Endothelial cell of umbilical vein (primary cell): Measurements from ENCODE around the gene BTBD10. TPM values are rescaled to one million over a fixed set of nuclear protein-coding genes. Genes with fewer than 3 reads are reported as not detected.

Experiments
- BruUV-seq: library from RNA; stranded (reverse); fragments of 400-500 nt; replicated peaks from 2 replicates; lab custom pipeline; 2021; lab: Mats Ljungman, UMichigan
- CTCF ChIA-PET: fragments of 300-600, 350-600 bp; sonication (Branson Sonifier 250); formaldehyde crosslinking; loops from one replicate; lab custom pipeline; 2021; ENCODE audit warnings: antibody characterized with exemption, inconsistent platforms; lab: Charles Lee
- POLR2A ChIA-PET: fragments of 300-600, 350-600 bp; sonication (Branson Sonifier 250); formaldehyde crosslinking; loops from one replicate; lab custom pipeline; 2021; ENCODE audit warnings: antibody characterized with exemption, inconsistent platforms; lab: Charles Lee
- DNase-seq: peaks from one replicate; pipeline ENCODE4 v3.0.0-alpha.2; 2011; ENCODE audit warnings: low read depth, low spot score
- FAIRE-seq: peaks from 2 replicates; lab custom pipeline; 2011; peaks lifted over from hg19 to GRCh38; lab: Jason Lieb, UNC
- H2AFZ ChIP-seq: 2 replicates; pipeline ENCODE4 v1.6.0; 2012; ENCODE audit warnings: low read depth, low read length, control low read depth, inconsistent platforms
- H3K27ac ChIP-seq: 2 replicates; pipeline ENCODE4 v1.5.1; 2011; ENCODE audit warnings: low read depth, mild to moderate bottlenecking, control low read depth, low read length, moderate library complexity; ENCODE audit not compliant: insufficient read depth
- H3K27me3 ChIP-seq, 2 experiments: 2 replicates each; pipeline versions ENCODE4 v1.6.0 to v1.6.1; 2011; ENCODE audit warnings: low read length in 2 of 2, mixed read lengths in 1 of 2; ENCODE audit not compliant: control insufficient read depth in 2 of 2, insufficient read depth in 2 of 2
- H3K36me3 ChIP-seq, 2 experiments: 2 replicates in 1 of 2; 3 replicates in 1 of 2; pipeline ENCODE4 v1.5.1; 2011; ENCODE audit warnings: low read length in 2 of 2, mild to moderate bottlenecking in 1 of 2, moderate library complexity in 1 of 2; ENCODE audit not compliant: control insufficient read depth in 2 of 2, insufficient read depth in 2 of 2; ENCODE audit errors: extremely low read depth in 1 of 2
- H3K4me1 ChIP-seq: 3 replicates; pipeline ENCODE4 v1.5.1; 2011; ENCODE audit warnings: mild to moderate bottlenecking, low read length; ENCODE audit not compliant: control insufficient read depth, insufficient read depth; ENCODE audit errors: extremely low read depth
- H3K4me2 ChIP-seq: 2 replicates; pipeline ENCODE4 v1.6.1; 2011; ENCODE audit warnings: low read length, control low read depth, mixed read lengths; ENCODE audit not compliant: insufficient read depth
- H3K4me3 ChIP-seq, 3 experiments: fragments of 200-600 bp in 1 of 3; sonication (generic), shearing (Covaris generic) in 1 of 3; replicated peaks in 1 of 3; 2 replicates each; pipeline ENCODE4 v1.5.1; 2011 to 2016; ENCODE audit warnings: control low read depth in 3 of 3, low read length in 3 of 3, mild to moderate bottlenecking in 2 of 3, inconsistent platforms in 1 of 3, low read depth in 1 of 3, moderate library complexity in 1 of 3; ENCODE audit not compliant: insufficient read depth in 1 of 3
- H3K79me2 ChIP-seq: 2 replicates; pipeline ENCODE4 v1.6.0; 2012; ENCODE audit warnings: low read length, inconsistent platforms; ENCODE audit not compliant: control insufficient read depth, insufficient read depth
- H3K9ac ChIP-seq: replicated peaks from 2 replicates; pipeline ENCODE3; 2011; ENCODE audit warnings: low read length, control low read depth; ENCODE audit not compliant: insufficient read depth; ENCODE audit errors: extremely low read depth
- H3K9me1 ChIP-seq: replicated peaks from 3 replicates; pipeline ENCODE4 v1.6.0; 2011; ENCODE audit warnings: mild to moderate bottlenecking, low read length; ENCODE audit not compliant: control insufficient read depth, insufficient read depth; ENCODE audit errors: extremely low read depth
- H3K9me3 ChIP-seq: replicated peaks from 2 replicates; pipeline ENCODE4 v1.5.1; 2012; ENCODE audit warnings: low read length, inconsistent platforms; ENCODE audit not compliant: control insufficient read depth, insufficient read depth
- H4K20me1 ChIP-seq: replicated peaks from 2 replicates; pipeline ENCODE3; 2011; ENCODE audit warnings: mild to moderate bottlenecking, low read length; ENCODE audit not compliant: control insufficient read depth, insufficient read depth; ENCODE audit errors: extremely low read depth
- EZH2 ChIP-seq: IDR thresholded peaks from 2 replicates; pipeline ENCODE4 v1.6.1; 2012; ENCODE audit warnings: borderline replicate concordance, low read depth, mild to moderate bottlenecking, moderate library complexity, low read length, inconsistent platforms; ENCODE audit not compliant: severe bottlenecking
- FOS ChIP-seq: IDR thresholded peaks from 2 replicates; pipeline ENCODE4 v1.6.1; 2011; ENCODE audit warnings: mild to moderate bottlenecking, low read length, moderate library complexity, borderline replicate concordance; ENCODE audit not compliant: insufficient read depth
- GATA2 ChIP-seq: IDR thresholded peaks from 2 replicates; pipeline ENCODE4 v1.7.0; 2011; ENCODE audit warnings: low read depth, mild to moderate bottlenecking, moderate library complexity, mixed read lengths, low read length; ENCODE audit not compliant: insufficient read length, insufficient read depth
- JUN ChIP-seq: IDR thresholded peaks from 2 replicates; pipeline ENCODE4 v1.6.1; 2011; ENCODE audit warnings: borderline replicate concordance, low read depth; ENCODE audit not compliant: insufficient read length, insufficient read depth
- MAX ChIP-seq: IDR thresholded peaks from 2 replicates; pipeline ENCODE4 v1.6.1; 2011; ENCODE audit not compliant: insufficient read depth, insufficient read length
- MYC ChIP-seq: IDR thresholded peaks from one replicate; pipeline ENCODE4 v1.6.1; 2011; ENCODE audit warnings: mild to moderate bottlenecking, low read depth, low read length
- POLR2A ChIP-seq: IDR thresholded peaks from 2 replicates; pipeline ENCODE4 v1.6.1; 2012; ENCODE audit warnings: low read depth, mild to moderate bottlenecking, control low read depth, low read length
- POLR2AphosphoS5 ChIP-seq: IDR thresholded peaks from 2 replicates; pipeline ENCODE4 v1.6.1; 2012; ENCODE audit warnings: low read depth, mild to moderate bottlenecking, control low read depth, low read length, moderate library complexity; ENCODE audit not compliant: insufficient read depth
- dilution Hi-C: fragments of 300-500 bp; cut with MboI; formaldehyde crosslinking; loops from one replicate; pipeline ENCODE4 v1.15.0; 2019; ENCODE audit warnings: low sequenced_read_pairs; ENCODE audit not compliant: extremely low pct_ligation_motif_present
- intact Hi-C: fragments of 100-400 bp; cut with micrococcal nuclease; formaldehyde crosslinking; loops from one replicate; pipeline ENCODE4 v1.10.0; 2022
- polyA plus RNA-seq, 4 experiments: library from polyadenylated mRNA; depleted of rRNA in 3 of 4; stranded (reverse) in 3 of 4; unstranded in 1 of 4; fragments of >200 nt; gene quantifications; 2 replicates each; pipeline versions ENCODE4 v1.2.1 to v1.2.3, GENCODE V29; 2011 to 2012; ENCODE audit warnings: missing spikeins in 1 of 4
- total RNA-seq: library from RNA; stranded (reverse); gene quantifications from 2 replicates; pipeline ENCODE4 v1.2.3, GENCODE V29; 2021
- TF ChIP-seq, protein P1 (sequence below), 2 donors: IDR thresholded peaks; 1 replicate in 1 of 2; 2 replicates in 1 of 2; pipeline ENCODE4 v1.5.1; 2011; ENCODE audit warnings: low read length in 2 of 2, mild to moderate bottlenecking in 2 of 2, moderate library complexity in 2 of 2, control low read depth in 1 of 2, inconsistent platforms in 1 of 2, low read depth in 1 of 2; ENCODE audit not compliant: insufficient read depth in 1 of 2; ENCODE audit errors: extremely low read depth in 1 of 2

Gene BTBD10
- total and polyA plus RNA-seq, 2 donors (not counting 3 experiments of a cell fraction or from before 2014, with no cell fraction given): 31.7 to 49.6 TPM

- Histone ChIP-seq H3K9ac (no peak overlapping the region), H3K9me1 (no peaks in the 10 kb centered on the region), H3K27me3 (no peaks in the 10 kb centered on the region), H3K4me2 (no peak overlapping the region), H3K4me1 (no peaks in the 10 kb centered on the region), H3K27ac (no peak overlapping the region), H3K79me2 (no peaks in the 10 kb centered on the region), H3K9me3 (no peaks in the 10 kb centered on the region), H2AFZ (no peak overlapping the region), H3K4me3 (no peak overlapping the region), H4K20me1 (no peaks in the 10 kb centered on the region), H3K36me3 (no peaks in the 10 kb centered on the region)
- ChIA-PET POLR2A (no interaction called here), CTCF (interaction anchor here (0.7 to 2.7 kb wide), 3 partner anchors 9 to 22 kb away, joined by 3 to 18 read pairs (median 3); no protein-coding TSS in a partner anchor)
- TF ChIP-seq MYC (no peak), JUN (no peak), GATA2 (no peak), POLR2AphosphoS5 (no peak), MAX (no peak), FOS (no peak), EZH2 (no peak), POLR2A (no peak)
- TF ChIP-seq, protein P1, sequence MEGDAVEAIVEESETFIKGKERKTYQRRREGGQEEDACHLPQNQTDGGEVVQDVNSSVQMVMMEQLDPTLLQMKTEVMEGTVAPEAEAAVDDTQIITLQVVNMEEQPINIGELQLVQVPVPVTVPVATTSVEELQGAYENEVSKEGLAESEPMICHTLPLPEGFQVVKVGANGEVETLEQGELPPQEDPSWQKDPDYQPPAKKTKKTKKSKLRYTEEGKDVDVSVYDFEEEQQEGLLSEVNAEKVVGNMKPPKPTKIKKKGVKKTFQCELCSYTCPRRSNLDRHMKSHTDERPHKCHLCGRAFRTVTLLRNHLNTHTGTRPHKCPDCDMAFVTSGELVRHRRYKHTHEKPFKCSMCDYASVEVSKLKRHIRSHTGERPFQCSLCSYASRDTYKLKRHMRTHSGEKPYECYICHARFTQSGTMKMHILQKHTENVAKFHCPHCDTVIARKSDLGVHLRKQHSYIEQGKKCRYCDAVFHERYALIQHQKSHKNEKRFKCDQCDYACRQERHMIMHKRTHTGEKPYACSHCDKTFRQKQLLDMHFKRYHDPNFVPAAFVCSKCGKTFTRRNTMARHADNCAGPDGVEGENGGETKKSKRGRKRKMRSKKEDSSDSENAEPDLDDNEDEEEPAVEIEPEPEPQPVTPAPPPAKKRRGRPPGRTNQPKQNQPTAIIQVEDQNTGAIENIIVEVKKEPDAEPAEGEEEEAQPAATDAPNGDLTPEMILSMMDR (IDR thresholded peaks at IDR 0.05; ENCODE audit: extremely low read depth in 1 of 2, insufficient read depth in 1 of 2, low read depth in 1 of 2, low read length in 2 of 2): no peak
- DNase-seq: no peak
- FAIRE-seq: no peak
- no TSS peak for BruUV-seq
- dilution Hi-C loops (no loop called here), intact Hi-C loops (no loop called here)
Measured at GRCh38 chr11:13362596-13363109, 100.4 kb downstream of the BTBD10 start.
